GM23338 (cell line): ENCODE results near the gene AGAP1. TPM values are rescaled to one million over a fixed set of nuclear protein-coding genes. Genes with fewer than 3 reads are reported as not detected.

ENCODE experiments used
- ATAC-seq: fragments of 200-7000 bp; cut with Tn5 transposase; 3 replicates; pipeline ENCODE4 v1.9.1; 2020
- DNase-seq: peaks from one replicate; pipeline ENCODE4 v3.0.0-alpha.2; 2015; ENCODE audit warnings: low spot score
- H2AFZ ChIP-seq: fragments of 200-600 bp; sonication (generic); 2 replicates; pipeline ENCODE4 v1.8.0; 2016; ENCODE audit warnings: antibody characterized with exemption, mild to moderate bottlenecking, moderate library complexity
- H3F3A ChIP-seq: fragments of 200-600 bp; sonication (generic); replicated peaks from 2 replicates; pipeline ENCODE4 v1.8.0; 2017; ENCODE audit warnings: antibody characterized with exemption, mixed run types, low read depth
- H3K27ac ChIP-seq: fragments of 200-600 bp; sonication (generic); 2 replicates; pipeline ENCODE4 v1.6.1; 2016; ENCODE audit warnings: low read depth
- H3K27me3 ChIP-seq: fragments of 200-600 bp; sonication (generic); 2 replicates; pipeline ENCODE4 v1.8.0; 2016; ENCODE audit warnings: mild to moderate bottlenecking, mixed run types, moderate library complexity; ENCODE audit not compliant: insufficient read depth
- H3K36me3 ChIP-seq: fragments of 200-600 bp; sonication (generic); 2 replicates; pipeline ENCODE4 v1.8.0; 2016; ENCODE audit warnings: mild to moderate bottlenecking; ENCODE audit not compliant: insufficient read depth
- H3K4me1 ChIP-seq: fragments of 200-600 bp; sonication (generic); 2 replicates; pipeline ENCODE4 v1.8.0; 2016; ENCODE audit warnings: mild to moderate bottlenecking, moderate library complexity; ENCODE audit not compliant: insufficient read depth
- H3K4me2 ChIP-seq: fragments of 200-600 bp; sonication (generic); 2 replicates; pipeline ENCODE4 v1.7.1; 2017; ENCODE audit warnings: mixed run types
- H3K4me3 ChIP-seq: fragments of 200-600 bp; sonication (generic); 2 replicates; pipeline ENCODE4 v1.6.1; 2016; ENCODE audit warnings: mixed run types
- H3K79me2 ChIP-seq: fragments of 200-600 bp; sonication (generic); replicated peaks from 2 replicates; pipeline ENCODE4 v1.8.0; 2017; ENCODE audit warnings: mild to moderate bottlenecking; ENCODE audit not compliant: insufficient read depth
- H3K9me2 ChIP-seq: fragments of 200-600 bp; sonication (generic); 2 replicates; pipeline ENCODE4 v1.8.0; 2017; ENCODE audit not compliant: insufficient read depth
- H4K20me1 ChIP-seq: fragments of 200-600 bp; sonication (generic); replicated peaks from 2 replicates; pipeline ENCODE4 v1.8.0; 2017; ENCODE audit warnings: mild to moderate bottlenecking; ENCODE audit not compliant: insufficient read depth
- H3K27ac Mint-ChIP-seq: 2 replicates; pipeline ENCODE4 v1.8.0; 2020; ENCODE audit warnings: inconsistent platforms, mild to moderate bottlenecking, moderate library complexity, mixed read lengths
- H3K27me3 Mint-ChIP-seq: 3 replicates; pipeline ENCODE4 v1.8.0; 2022; ENCODE audit warnings: low read depth, mild to moderate bottlenecking, moderate library complexity, mixed read lengths, inconsistent platforms; ENCODE audit not compliant: insufficient read depth, poor library complexity
- H3K36me3 Mint-ChIP-seq: 3 replicates; pipeline ENCODE4 v1.8.0; 2021; ENCODE audit warnings: low read depth, mild to moderate bottlenecking, inconsistent platforms, moderate library complexity, mixed read lengths
- H3K4me1 Mint-ChIP-seq: 3 replicates; pipeline ENCODE4 v1.8.0; 2020; ENCODE audit warnings: mild to moderate bottlenecking, inconsistent platforms, mixed read lengths
- H3K4me3 Mint-ChIP-seq: 3 replicates; pipeline ENCODE4 v1.8.0; 2021; ENCODE audit warnings: moderate library complexity, mild to moderate bottlenecking, inconsistent platforms, mixed read lengths
- H3K9me3 Mint-ChIP-seq: 3 replicates; pipeline ENCODE4 v1.8.0; 2020; ENCODE audit warnings: moderate library complexity, mild to moderate bottlenecking, inconsistent platforms, mixed read lengths
- CREB1 ChIP-seq: fragments of 250-450 bp; sonication (Bioruptor Pico); IDR thresholded peaks from 2 replicates; pipeline ENCODE4 v1.5.0; 2020; ENCODE audit warnings: low read depth, mild to moderate bottlenecking, moderate library complexity
- CTCF ChIP-seq, 2 experiments: fragments of 200-600 bp in 1 of 2; sonication (generic) in 1 of 2; conservative IDR thresholded peaks; 2 replicates each; pipeline versions ENCODE4 v1.5.1 to v1.6.1; 2016 to 2017; ENCODE audit warnings: antibody characterized with exemption in 2 of 2, low read depth in 2 of 2, mild to moderate bottlenecking in 2 of 2, moderate library complexity in 1 of 2
- ETS1 ChIP-seq: IDR thresholded peaks from 2 replicates; pipeline ENCODE4 v1.6.1; 2016; ENCODE audit warnings: antibody characterized with exemption
- EZH2 ChIP-seq: fragments of 200-600 bp; sonication (generic); IDR thresholded peaks from one replicate; pipeline ENCODE4 v1.8.0; 2017; ENCODE audit warnings: antibody characterized with exemption, mild to moderate bottlenecking, low read depth; ENCODE audit not compliant: unreplicated experiment
- EZH2phosphoT487 ChIP-seq: fragments of 200-600 bp; sonication (generic); IDR thresholded peaks from one replicate; pipeline ENCODE4 v1.8.1; 2018; ENCODE audit warnings: antibody characterized with exemption; ENCODE audit not compliant: unreplicated experiment
- JUNB ChIP-seq: IDR thresholded peaks from one replicate; pipeline ENCODE4 v1.6.1; 2016; ENCODE audit warnings: antibody characterized with exemption; ENCODE audit not compliant: unreplicated experiment
- NANOG ChIP-seq: IDR thresholded peaks from 2 replicates; pipeline ENCODE4 v1.6.1; 2016; ENCODE audit warnings: antibody characterized with exemption, borderline replicate concordance
- REST ChIP-seq: IDR thresholded peaks from one replicate; pipeline ENCODE4 v1.6.1; 2018; ENCODE audit warnings: antibody characterized with exemption; ENCODE audit not compliant: unreplicated experiment
- STAT1 ChIP-seq: IDR thresholded peaks from one replicate; pipeline ENCODE4 v1.6.1; 2016; ENCODE audit warnings: antibody characterized with exemption; ENCODE audit not compliant: unreplicated experiment
- ZNF114 ChIP-seq: fragments of 250-450 bp; sonication (Bioruptor Pico); IDR thresholded peaks from 2 replicates; pipeline ENCODE4 v1.5.0; 2020; ENCODE audit warnings: mild to moderate bottlenecking, moderate library complexity
- ZNF331 ChIP-seq: fragments of 250-450 bp; sonication (Bioruptor Pico); IDR thresholded peaks from 2 replicates; pipeline ENCODE4 v1.5.0; 2020; ENCODE audit warnings: low read depth, mild to moderate bottlenecking, moderate library complexity
- polyA plus RNA-seq: library from polyadenylated mRNA; unstranded; fragments of >200 nt; fragmentation: Nextera tagmentation; extraction: Ambion mirVana; gene quantifications from 2 replicates; pipeline ENCODE4 v1.2.1, GENCODE V29; 2016
- total RNA-seq: library from RNA; depleted of rRNA; stranded (reverse); fragments of >200 nt; shearing (Covaris generic); gene quantifications from 2 replicates; pipeline ENCODE4 v1.2.3, GENCODE V29; 2014

The AGAP1 gene
- total and polyA plus RNA-seq, 2 experiments from 2014 or later, result 13.3 to 27.9 TPM

GRCh38 chr2:235606004-235606715 is 112.3 kb downstream of the AGAP1 start:
- H3K36me3 ChIP-seq, result no peaks in the 10 kb centered on the region

GRCh38 chr2:235607546-235608199 is 113.8 kb downstream of the AGAP1 start:
- peaks cover 4% of the 10 kb centered on the region; the same call in 2 of the 3 replicates for H3K9me3 Mint-ChIP-seq
- Histone ChIP-seq H3K79me2 (peaks cover 80% of the 10 kb centered on the region), H3K4me3 (no peak overlapping the region), H3K4me2 (no peak overlapping the region), H4K20me1 (peaks cover 16% of the 10 kb centered on the region), H3K27me3 (no peaks in the 10 kb centered on the region), H2AFZ (no peak overlapping the region), H3K36me3 (no peaks in the 10 kb centered on the region), H3K9me2 (no peaks in the 10 kb centered on the region), H3F3A (no peaks in the 10 kb centered on the region), H3K4me1 (peaks cover 8% of the 10 kb centered on the region; the same call in 1 of the 2 replicates), H3K27ac (no peak overlapping the region)
- peaks cover 43% of the 10 kb centered on the region for H3K4me1 Mint-ChIP-seq
- DNase-seq, result no peak
- H3K27me3 Mint-ChIP-seq, result peaks cover 5% of the 10 kb centered on the region
- no peak overlapping the region for H3K27ac Mint-ChIP-seq
- H3K4me3 Mint-ChIP-seq, result no peak overlapping the region
- peaks cover 4% of the 10 kb centered on the region; the same call in 2 of the 3 replicates for H3K36me3 Mint-ChIP-seq
- no peak for ATAC-seq
- TF ChIP-seq ZNF331 (no peak), ETS1 (no peak), EZH2phosphoT487 (no peak), ZNF114 (CRISPR knock-in tag) (no peak), EZH2 (no peak), CREB1 (CRISPR knock-in tag) (no peak), NANOG (no peak), STAT1 (no peak), REST (no peak), CTCF (conservative IDR thresholded peaks at IDR 0.05; ENCODE audit: low read depth in 2 of 2) (no peak), JUNB (no peak)

More at GRCh38 chr2:235606004-235606715, 112.3 kb downstream of the AGAP1 start:
- H3K4me3 Mint-ChIP-seq, result no peak overlapping the region
- no peak overlapping the region for H2AFZ ChIP-seq
- no peaks in the 10 kb centered on the region for H3K9me2 ChIP-seq
- H3K9me3 Mint-ChIP-seq, result peaks cover 11% of the 10 kb centered on the region
- no peaks in the 10 kb centered on the region for H3F3A ChIP-seq
- peak overlapping the region; percentile 51; the same call in 1 of the 2 replicates for H3K27ac ChIP-seq
- H3K27ac Mint-ChIP-seq, result no peak overlapping the region
- H3K36me3 Mint-ChIP-seq, result peaks cover 12% of the 10 kb centered on the region
- H3K4me1 ChIP-seq, result peaks cover 8% of the 10 kb centered on the region; the same call in 1 of the 2 replicates
- H4K20me1 ChIP-seq, result peaks cover 6% of the 10 kb centered on the region; the same call in 1 of the 2 replicates
- peak; percentile 67 for ATAC-seq
- H3K4me1 Mint-ChIP-seq, result peaks cover 31% of the 10 kb centered on the region
- H3K79me2 ChIP-seq, result peaks cover 82% of the 10 kb centered on the region
- H3K27me3 Mint-ChIP-seq, result peaks cover 8% of the 10 kb centered on the region
- no peak overlapping the region for H3K4me2 ChIP-seq
- H3K4me3 ChIP-seq, result no peak overlapping the region
- no peak for TF ChIP-seq EZH2phosphoT487
- TF ChIP-seq ZNF114 (CRISPR knock-in tag), result no peak
- H3K27me3 ChIP-seq, result no peaks in the 10 kb centered on the region
- DNase-seq, result peak; percentile 71
